Eye (tissue), 1 donor: Measurements from ENCODE around the gene MAN2A1.
"Not testable (repeated sequence)": the region's sequence is repeated elsewhere in the genome, so short reads cannot be mapped to it uniquely, and the experiment has no call there.

Experiments used
- DNase-seq: peaks from one replicate; pipeline ENCODE4 v3.0.0-alpha.2; 2015

MAN2A1 gene

GRCh38 chr5:109759306-109759705, 69.6 kb downstream of the MAN2A1 start:
- DNase-seq: no peak

GRCh38 chr5:109760130-109760529, 70.4 kb downstream of the MAN2A1 start:
- not testable (repeated sequence) for DNase-seq

- DNase-seq: no peak
Observed at GRCh38 chr5:109762821-109763220, 73.1 kb downstream of the MAN2A1 start.

- no peak for DNase-seq
Observed at GRCh38 chr5:109767184-109767995, 77.7 kb downstream of the MAN2A1 start.

GRCh38 chr5:109767997-109768396, 78.3 kb downstream of the MAN2A1 start:
- DNase-seq: no peak

- no peak for DNase-seq
Observed at GRCh38 chr5:109769597-109770291, 80.0 kb downstream of the MAN2A1 start.

- DNase-seq: no peak
Observed at GRCh38 chr5:109775130-109775529, 85.4 kb downstream of the MAN2A1 start.

GRCh38 chr5:109779036-109779735, 89.5 kb downstream of the MAN2A1 start:
- DNase-seq: no peak

- no peak for DNase-seq
Observed at GRCh38 chr5:109784687-109785086, 95.0 kb downstream of the MAN2A1 start.

- DNase-seq: no peak
Observed at GRCh38 chr5:109786206-109786855, 96.6 kb downstream of the MAN2A1 start.

GRCh38 chr5:109788596-109788995, 98.9 kb downstream of the MAN2A1 start:
- DNase-seq: no peak

GRCh38 chr5:109792613-109793012, 102.9 kb downstream of the MAN2A1 start:
- no peak for DNase-seq

- DNase-seq: no peak
Observed at GRCh38 chr5:109803854-109804253, 114.1 kb downstream of the MAN2A1 start.

- DNase-seq: peak; percentile 3
Observed at GRCh38 chr5:109805472-109805871, 115.7 kb downstream of the MAN2A1 start.

GRCh38 chr5:109805883-109806282, 116.2 kb downstream of the MAN2A1 start:
- peak; percentile 56 for DNase-seq

GRCh38 chr5:109812698-109813097, 123.0 kb downstream of the MAN2A1 start:
- no peak for DNase-seq

GRCh38 chr5:109816732-109817131, 127.0 kb downstream of the MAN2A1 start:
- no peak for DNase-seq

- no peak for DNase-seq
Observed at GRCh38 chr5:109819878-109820277, 130.2 kb downstream of the MAN2A1 start.

- no peak for DNase-seq
Observed at GRCh38 chr5:109823597-109823996, 133.9 kb downstream of the MAN2A1 start.

- no peak for DNase-seq
Observed at GRCh38 chr5:109825450-109825849, 135.7 kb downstream of the MAN2A1 start.

- DNase-seq: no peak
Observed at GRCh38 chr5:109826426-109826825, 136.7 kb downstream of the MAN2A1 start.

- DNase-seq: peak; percentile 5
Observed at GRCh38 chr5:109829331-109829730, 139.6 kb downstream of the MAN2A1 start.

GRCh38 chr5:109830955-109831502, 141.3 kb downstream of the MAN2A1 start:
- DNase-seq: no peak
